GM20000 (cell line): ENCODE measurements around the gene TRMT13.

ENCODE experiments used
- DNase-seq: peaks from one replicate; pipeline ENCODE4 v3.0.0; 2012; ENCODE audit warnings: low spot score
- TF ChIP-seq, protein P1 (sequence below): IDR thresholded peaks from 2 replicates; pipeline ENCODE4 v1.5.1; 2012; ENCODE audit warnings: mild to moderate bottlenecking, control low read depth; ENCODE audit errors: extremely low read depth, missing control alignments

Gene TRMT13

DNA sequence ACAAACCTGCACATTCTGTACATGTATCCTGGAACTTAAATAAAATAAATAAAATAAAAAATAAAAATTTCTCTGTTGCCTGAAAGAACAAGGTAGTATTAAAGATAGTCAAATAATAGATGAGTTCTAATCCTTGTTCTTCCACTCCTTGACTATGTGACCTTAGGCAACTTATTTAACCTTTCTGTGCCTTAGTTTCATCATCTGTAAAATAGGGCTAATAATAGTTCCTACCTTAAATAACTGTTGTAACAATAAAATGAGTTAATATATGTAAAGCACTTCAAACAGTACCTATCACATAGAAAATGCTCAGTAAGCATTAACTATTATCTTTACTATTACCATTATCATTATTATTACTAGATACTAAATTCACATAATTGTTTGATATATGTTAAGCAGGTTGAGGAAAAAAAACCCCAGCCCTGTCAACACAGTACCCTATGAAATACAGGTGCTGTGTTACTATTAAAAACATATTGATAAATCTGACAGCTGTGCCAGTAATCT lies 23.4 kb upstream of the TRMT13 start:
- TF ChIP-seq, protein P1, sequence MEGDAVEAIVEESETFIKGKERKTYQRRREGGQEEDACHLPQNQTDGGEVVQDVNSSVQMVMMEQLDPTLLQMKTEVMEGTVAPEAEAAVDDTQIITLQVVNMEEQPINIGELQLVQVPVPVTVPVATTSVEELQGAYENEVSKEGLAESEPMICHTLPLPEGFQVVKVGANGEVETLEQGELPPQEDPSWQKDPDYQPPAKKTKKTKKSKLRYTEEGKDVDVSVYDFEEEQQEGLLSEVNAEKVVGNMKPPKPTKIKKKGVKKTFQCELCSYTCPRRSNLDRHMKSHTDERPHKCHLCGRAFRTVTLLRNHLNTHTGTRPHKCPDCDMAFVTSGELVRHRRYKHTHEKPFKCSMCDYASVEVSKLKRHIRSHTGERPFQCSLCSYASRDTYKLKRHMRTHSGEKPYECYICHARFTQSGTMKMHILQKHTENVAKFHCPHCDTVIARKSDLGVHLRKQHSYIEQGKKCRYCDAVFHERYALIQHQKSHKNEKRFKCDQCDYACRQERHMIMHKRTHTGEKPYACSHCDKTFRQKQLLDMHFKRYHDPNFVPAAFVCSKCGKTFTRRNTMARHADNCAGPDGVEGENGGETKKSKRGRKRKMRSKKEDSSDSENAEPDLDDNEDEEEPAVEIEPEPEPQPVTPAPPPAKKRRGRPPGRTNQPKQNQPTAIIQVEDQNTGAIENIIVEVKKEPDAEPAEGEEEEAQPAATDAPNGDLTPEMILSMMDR, result no peak

DNA sequence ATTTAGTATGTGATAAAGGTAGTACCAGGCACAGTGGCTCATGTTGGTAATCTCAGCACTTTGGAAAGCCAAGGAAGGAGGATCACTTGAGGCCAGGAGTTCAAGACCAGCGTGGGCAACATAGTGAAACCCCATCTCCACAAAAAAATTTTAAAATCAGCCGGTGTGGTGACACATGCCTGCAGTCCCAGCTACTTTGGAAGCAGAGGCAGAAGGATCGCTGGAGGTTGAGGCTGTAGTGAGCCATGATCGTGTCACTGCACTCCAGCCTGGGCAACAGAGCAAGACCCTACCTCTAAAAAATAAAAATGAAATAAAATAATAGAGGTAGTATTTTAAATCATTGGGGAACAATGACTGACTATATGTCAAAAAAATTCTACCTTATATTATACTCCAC lies 17.4 kb upstream of the TRMT13 start:
- TF ChIP-seq, protein P1, result no peak

More for the DNA sequence above, 23.4 kb upstream of the TRMT13 start:
- no peak for DNase-seq

DNA sequence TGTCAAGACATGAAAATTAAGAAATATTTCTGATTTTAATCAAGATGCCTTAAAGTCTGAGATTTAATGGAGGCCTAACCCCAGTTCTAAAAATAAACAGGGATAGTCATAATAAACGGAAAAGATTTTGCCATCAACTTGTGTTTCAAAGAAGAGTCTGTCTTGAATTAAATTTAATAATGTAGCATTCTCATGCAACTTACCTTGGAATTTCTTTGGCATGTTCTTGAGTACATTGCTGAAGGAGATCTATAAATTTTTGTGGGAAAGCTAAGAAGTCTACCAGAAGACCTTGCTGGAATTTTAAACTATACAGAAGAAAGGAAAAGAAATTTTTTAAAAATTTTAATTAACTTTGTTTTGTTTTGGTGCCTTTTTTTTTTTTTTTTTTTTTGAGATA lies 10.8 kb upstream of the TRMT13 start:
- no peak for DNase-seq
- TF ChIP-seq, protein P1, result no peak

More for the DNA sequence above, 17.4 kb upstream of the TRMT13 start:
- no peak for DNase-seq

DNA sequence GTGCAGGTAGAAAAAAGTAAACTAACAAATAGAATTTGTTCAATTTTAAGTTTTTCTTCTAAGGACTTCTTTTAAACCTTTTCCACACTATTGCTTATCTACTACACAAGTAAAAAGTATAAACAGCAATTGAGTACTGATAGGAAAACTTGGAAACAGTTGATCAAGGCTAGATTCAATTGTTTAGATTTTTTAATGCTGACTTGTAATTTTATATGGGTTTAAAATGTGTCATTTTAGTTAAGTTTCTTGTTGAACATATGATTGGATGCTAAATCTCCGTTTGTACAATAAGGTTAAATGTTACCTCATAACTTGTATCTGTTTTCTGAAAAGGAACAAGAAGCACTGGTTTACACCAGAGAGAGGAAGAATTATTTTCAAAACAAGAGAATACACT lies 5.7 kb upstream of the TRMT13 start:
- DNase-seq, result no peak
- TF ChIP-seq, protein P1, result no peak

DNA sequence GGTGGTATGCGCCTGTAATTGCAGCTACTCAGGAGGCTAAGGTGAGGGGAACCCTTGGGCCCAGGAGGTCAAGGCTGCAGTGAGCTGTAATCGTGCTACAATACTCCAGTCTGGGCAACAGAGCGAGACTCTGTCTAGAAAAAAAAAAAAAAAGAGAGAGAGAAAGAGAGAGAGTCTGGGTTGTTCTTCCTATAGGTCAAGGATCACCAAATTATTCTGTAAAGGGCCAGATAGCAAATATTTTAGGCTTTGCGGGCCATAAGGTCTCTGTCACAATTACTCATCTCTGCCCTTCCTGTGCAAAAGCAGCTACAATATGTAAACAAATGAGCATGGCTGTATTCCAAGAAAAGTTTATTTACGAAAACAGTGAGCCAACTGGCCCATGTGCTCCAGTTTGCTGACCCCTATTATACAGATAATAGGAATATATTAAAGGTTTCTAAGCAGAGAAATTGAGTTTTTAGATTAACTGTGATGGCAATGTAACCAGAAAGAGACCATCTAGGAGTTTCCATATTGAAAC lies 2.3 kb upstream of the TRMT13 start:
- TF ChIP-seq, protein P1, result no peak
- no peak for DNase-seq

DNA sequence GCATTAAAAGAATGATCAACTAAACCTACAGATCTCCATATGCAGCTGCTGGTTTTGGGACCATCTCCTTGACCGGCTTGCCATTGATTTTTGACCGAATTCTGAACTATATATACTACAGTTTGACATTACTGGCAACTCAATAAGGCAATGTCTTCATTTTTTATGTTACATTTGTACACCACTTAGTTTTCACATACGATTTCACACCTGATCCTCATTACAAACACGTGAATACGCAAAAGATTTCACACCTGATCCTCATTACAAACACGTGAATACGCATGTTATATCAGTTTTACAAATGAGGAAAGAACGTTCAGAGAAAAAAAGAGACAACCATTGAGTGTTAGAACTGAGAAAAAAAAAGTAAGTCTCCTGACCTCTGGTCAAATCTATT lies 1.3 kb upstream of the TRMT13 start:
- TF ChIP-seq, protein P1, result no peak
- DNase-seq, result no peak

DNA sequence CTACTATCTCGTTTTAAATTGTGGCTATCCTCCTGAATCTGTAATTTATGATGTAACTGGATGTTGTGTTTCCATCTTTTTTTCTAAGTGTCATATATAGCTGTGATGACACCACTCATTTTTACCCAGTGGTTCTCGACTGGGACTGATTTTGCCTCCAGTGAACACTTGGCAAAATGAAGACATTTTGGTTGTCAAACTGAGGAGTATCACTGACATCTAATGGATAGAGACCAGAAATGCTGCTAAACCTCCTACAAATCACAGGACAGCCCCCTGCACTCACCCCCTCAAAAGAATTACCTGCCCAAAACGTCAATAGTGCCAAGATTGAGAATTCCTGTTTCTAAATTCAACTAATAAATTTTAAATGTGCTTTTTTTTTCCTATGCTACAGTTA lies 1.9 kb downstream of the TRMT13 start:
- TF ChIP-seq, protein P1, result no peak
- no peak for DNase-seq
